Keratinocyte (primary cell): ENCODE results near the gene SMIM14.

ENCODE experiments used
- CTCF ChIP-seq, 3 experiments: IDR thresholded peaks in 1 of 3; conservative IDR thresholded peaks in 1 of 3; optimal IDR thresholded peaks in 1 of 3; 2 replicates in 2 of 3; 3 replicates in 1 of 3; pipeline versions ENCODE3 to v1.5.1; 2011; ENCODE audit warnings: low read length in 3 of 3, mild to moderate bottlenecking in 3 of 3, moderate library complexity in 2 of 3, control low read depth in 1 of 3, inconsistent platforms in 1 of 3; ENCODE audit not compliant: insufficient read depth in 2 of 3; ENCODE audit errors: extremely low read depth in 1 of 3
- EZH2 ChIP-seq: IDR thresholded peaks from one replicate; pipeline ENCODE4 v1.6.1; 2012; ENCODE audit warnings: inconsistent platforms, mild to moderate bottlenecking, low read length, moderate library complexity

GRCh38 chr4:39609454-39609931, 29.2 kb downstream of the SMIM14 start:
- TF ChIP-seq CTCF (optimal IDR thresholded peaks at IDR 0.05 in 1 of 3, IDR thresholded peaks at IDR 0.05 in 1 of 3, conservative IDR thresholded peaks at IDR 0.05 in 1 of 3; ENCODE audit: extremely low read depth in 1 of 3, insufficient read depth in 2 of 3, low read length in 3 of 3) = no peak
- no peak for TF ChIP-seq EZH2
